Stimulated activated naive CD8-positive, alpha-beta T cell treated with anti-CD3 and anti-CD28 coated beads, Interleukin-15, Interleukin-2, amounts not matched to agents 100 ng/mL and 50 ng/mL, for 24 hours (primary cell): ENCODE data around the gene STRADB.

Experiments
- H3K27ac Mint-ChIP-seq: one replicate; pipeline ENCODE4 v1.8.0; 2021; ENCODE audit warnings: mild to moderate bottlenecking, mixed read lengths
- H3K27me3 Mint-ChIP-seq: one replicate; pipeline ENCODE4 v1.8.0; 2021; ENCODE audit warnings: mixed read lengths
- H3K36me3 Mint-ChIP-seq: one replicate; pipeline ENCODE4 v1.8.0; 2021; ENCODE audit warnings: low read depth, mixed read lengths
- H3K4me1 Mint-ChIP-seq: one replicate; pipeline ENCODE4 v1.8.0; 2021; ENCODE audit warnings: low read depth, mixed read lengths
- H3K4me3 Mint-ChIP-seq: one replicate; pipeline ENCODE4 v1.8.0; 2021; ENCODE audit warnings: mild to moderate bottlenecking, mixed read lengths
- H3K9me3 Mint-ChIP-seq: one replicate; pipeline ENCODE4 v1.8.0; 2021; ENCODE audit warnings: mixed read lengths

The STRADB gene

DNA sequence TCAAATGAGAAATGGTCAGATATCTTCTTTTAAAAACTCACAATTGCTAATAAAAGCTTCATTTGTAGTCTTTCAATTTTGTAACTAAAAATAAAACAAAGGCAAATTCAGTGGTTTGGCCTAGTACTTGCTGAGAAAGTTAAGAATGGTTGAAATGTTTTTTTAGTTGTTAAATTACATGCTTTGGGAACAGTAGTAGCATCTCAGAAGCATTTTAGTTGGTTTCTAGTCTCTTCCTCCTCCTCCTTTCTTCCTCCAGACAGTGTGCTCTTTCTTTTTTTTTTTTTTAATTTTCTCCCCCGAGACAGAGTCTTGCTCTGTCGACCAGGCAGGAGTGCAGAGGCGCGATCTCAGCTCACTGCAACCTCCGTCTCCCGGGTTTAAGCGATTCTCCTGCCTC, 10.1 kb upstream of the STRADB start:
- Mint-ChIP-seq H3K4me1 (peaks cover 38% of the 10 kb centered on the region), H3K27ac (no peak overlapping the region), H3K36me3 (peaks cover 11% of the 10 kb centered on the region), H3K9me3 (no peaks in the 10 kb centered on the region), H3K4me3 (no peak overlapping the region), H3K27me3 (no peaks in the 10 kb centered on the region)

DNA sequence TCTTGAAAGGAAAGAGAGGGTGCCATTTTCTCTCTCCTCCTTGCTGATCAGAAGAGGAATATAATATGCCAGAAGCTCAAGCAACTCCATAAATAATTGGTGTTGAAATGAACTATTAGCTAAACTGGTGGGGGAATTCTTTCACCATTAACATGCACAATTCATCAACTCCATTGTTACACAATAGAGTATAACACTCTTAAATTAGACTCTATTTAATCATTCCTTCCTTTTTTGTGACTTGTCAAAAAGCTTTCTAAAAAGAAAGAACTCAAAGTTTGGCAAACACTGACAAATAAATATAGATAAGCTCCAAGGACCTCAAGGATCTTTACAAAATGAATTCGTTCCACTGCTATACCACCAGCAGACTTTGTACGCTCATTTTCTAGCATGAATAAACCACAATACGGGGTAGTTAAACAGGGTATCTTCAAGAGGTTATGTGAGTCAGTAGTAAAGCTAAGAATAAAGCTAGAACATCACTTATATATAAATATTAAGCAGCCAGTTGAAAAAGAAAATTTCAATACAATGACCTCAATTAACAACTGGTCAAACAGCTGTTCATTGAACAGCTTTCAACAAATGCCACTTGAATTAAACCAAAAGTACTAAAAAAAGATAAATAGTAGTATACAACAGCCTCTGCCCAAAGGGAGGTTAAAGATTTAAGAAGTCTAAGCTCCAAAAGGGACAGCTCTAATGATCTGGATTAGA, 6.6 kb upstream of the STRADB start:
- H3K4me1 Mint-ChIP-seq, result peaks cover 61% of the 10 kb centered on the region
- H3K9me3 Mint-ChIP-seq, result no peaks in the 10 kb centered on the region
- H3K4me3 Mint-ChIP-seq, result no peak overlapping the region
- peak overlapping the region; percentile 51 for H3K27ac Mint-ChIP-seq
- no peaks in the 10 kb centered on the region for H3K27me3 Mint-ChIP-seq
- peaks cover 21% of the 10 kb centered on the region for H3K36me3 Mint-ChIP-seq

DNA sequence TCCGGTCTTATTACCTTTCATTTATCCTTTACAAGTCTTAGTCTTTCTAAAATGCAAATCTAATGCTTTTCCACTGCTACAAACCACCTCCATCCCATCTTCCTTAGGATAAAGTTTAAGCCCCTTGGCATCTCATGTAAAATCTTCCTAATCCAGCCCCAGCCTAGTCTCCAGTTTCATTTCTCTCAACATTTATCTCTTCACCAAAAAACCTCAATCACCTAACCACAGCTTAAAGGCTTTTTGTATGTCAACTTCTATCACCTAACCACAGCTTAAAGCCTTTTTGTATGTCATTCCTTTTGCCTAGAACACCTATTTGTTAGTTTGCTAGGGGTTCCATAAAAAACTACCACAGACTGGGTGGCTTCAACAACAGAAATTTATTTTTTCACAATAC, 4.5 kb upstream of the STRADB start:
- Mint-ChIP-seq H3K4me3 (peak overlapping the region; percentile 60), H3K9me3 (no peaks in the 10 kb centered on the region), H3K27ac (peak overlapping the region; percentile 54), H3K4me1 (peaks cover 53% of the 10 kb centered on the region), H3K27me3 (no peaks in the 10 kb centered on the region), H3K36me3 (peaks cover 15% of the 10 kb centered on the region)

- Mint-ChIP-seq H3K4me1 (peaks cover 62% of the 10 kb centered on the region), H3K36me3 (peaks cover 15% of the 10 kb centered on the region), H3K9me3 (no peaks in the 10 kb centered on the region), H3K27me3 (no peaks in the 10 kb centered on the region), H3K27ac (peak overlapping the region; percentile 74), H3K4me3 (peak overlapping the region; percentile 60)
Measured at GRCh38 chr2:201448061-201448460, 3.5 kb upstream of the STRADB start.

GRCh38 chr2:201448701-201449100, 2.8 kb upstream of the STRADB start:
- Mint-ChIP-seq H3K4me1 (peaks cover 63% of the 10 kb centered on the region), H3K4me3 (peak overlapping the region; percentile 40), H3K27me3 (no peaks in the 10 kb centered on the region), H3K9me3 (no peaks in the 10 kb centered on the region), H3K36me3 (peaks cover 15% of the 10 kb centered on the region), H3K27ac (peak overlapping the region; percentile 27)

- Mint-ChIP-seq H3K9me3 (no peaks in the 10 kb centered on the region), H3K27ac (peak overlapping the region; percentile 89), H3K36me3 (peaks cover 15% of the 10 kb centered on the region), H3K4me3 (peak overlapping the region; percentile 94), H3K4me1 (peaks cover 52% of the 10 kb centered on the region), H3K27me3 (no peaks in the 10 kb centered on the region)
Measured at GRCh38 chr2:201450954-201451291, 617 bp upstream of the STRADB start.

DNA sequence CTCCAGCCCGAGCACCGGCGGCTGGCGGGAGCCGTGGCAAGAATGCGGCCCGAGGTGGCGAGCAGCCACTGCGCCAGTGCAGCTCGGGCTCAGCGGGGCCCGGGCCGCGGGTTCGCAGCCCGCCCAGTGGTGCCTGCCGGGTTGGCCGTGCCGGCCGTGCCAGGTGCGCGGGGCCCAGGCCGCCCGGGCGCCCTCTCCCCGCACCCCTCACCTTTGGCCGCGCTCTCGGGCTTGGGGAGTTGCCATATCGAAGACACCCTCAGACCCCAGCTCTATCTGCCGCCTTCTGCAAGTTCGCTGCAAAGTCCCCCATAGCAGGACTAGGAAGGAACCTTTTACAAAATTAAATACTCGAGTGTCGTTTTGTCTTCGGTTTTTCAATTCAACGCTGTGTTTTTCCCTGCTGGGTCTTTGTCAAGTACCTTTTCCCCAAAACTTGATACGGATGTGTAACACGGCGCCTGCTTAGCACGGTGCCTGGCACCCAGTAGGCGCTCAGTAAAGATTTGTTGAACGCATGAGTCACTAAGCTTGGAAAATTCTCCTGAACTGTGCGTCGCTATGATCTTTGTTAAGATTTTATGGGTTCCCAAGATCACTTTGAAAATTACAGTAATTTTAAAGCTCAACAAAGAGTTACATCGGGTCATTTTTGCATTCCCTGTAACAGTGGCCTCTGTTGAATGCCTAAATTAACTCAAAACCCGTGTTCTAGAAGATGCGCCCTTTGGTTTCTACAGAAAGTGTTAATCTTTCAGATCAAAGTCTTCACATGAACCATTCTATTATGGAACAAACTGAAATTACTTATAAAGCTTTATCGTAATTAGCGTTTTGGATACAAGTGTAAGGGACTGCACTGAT, 750 bp downstream of the STRADB start:
- Mint-ChIP-seq H3K36me3 (peaks cover 15% of the 10 kb centered on the region), H3K9me3 (no peaks in the 10 kb centered on the region), H3K27ac (peak overlapping the region; percentile 12), H3K4me3 (peak overlapping the region; percentile 81), H3K4me1 (peaks cover 39% of the 10 kb centered on the region), H3K27me3 (no peaks in the 10 kb centered on the region)

- H3K4me1 Mint-ChIP-seq, result peaks cover 31% of the 10 kb centered on the region
- H3K27me3 Mint-ChIP-seq, result no peaks in the 10 kb centered on the region
- peak overlapping the region; percentile 81 for H3K4me3 Mint-ChIP-seq
- H3K36me3 Mint-ChIP-seq, result peaks cover 12% of the 10 kb centered on the region
- no peak overlapping the region for H3K27ac Mint-ChIP-seq
- H3K9me3 Mint-ChIP-seq, result no peaks in the 10 kb centered on the region
Measured at GRCh38 chr2:201452922-201453643, 1.5 kb downstream of the STRADB start.

GRCh38 chr2:201458381-201458780, 6.8 kb downstream of the STRADB start:
- Mint-ChIP-seq H3K36me3 (peaks cover 39% of the 10 kb centered on the region), H3K27me3 (no peaks in the 10 kb centered on the region), H3K4me3 (no peak overlapping the region), H3K27ac (no peak overlapping the region), H3K4me1 (no peaks in the 10 kb centered on the region), H3K9me3 (no peaks in the 10 kb centered on the region)

GRCh38 chr2:201460532-201460931, 9.0 kb downstream of the STRADB start:
- Mint-ChIP-seq H3K9me3 (no peaks in the 10 kb centered on the region), H3K4me1 (no peaks in the 10 kb centered on the region), H3K4me3 (no peak overlapping the region), H3K27ac (no peak overlapping the region), H3K36me3 (peaks cover 46% of the 10 kb centered on the region), H3K27me3 (no peaks in the 10 kb centered on the region)

DNA sequence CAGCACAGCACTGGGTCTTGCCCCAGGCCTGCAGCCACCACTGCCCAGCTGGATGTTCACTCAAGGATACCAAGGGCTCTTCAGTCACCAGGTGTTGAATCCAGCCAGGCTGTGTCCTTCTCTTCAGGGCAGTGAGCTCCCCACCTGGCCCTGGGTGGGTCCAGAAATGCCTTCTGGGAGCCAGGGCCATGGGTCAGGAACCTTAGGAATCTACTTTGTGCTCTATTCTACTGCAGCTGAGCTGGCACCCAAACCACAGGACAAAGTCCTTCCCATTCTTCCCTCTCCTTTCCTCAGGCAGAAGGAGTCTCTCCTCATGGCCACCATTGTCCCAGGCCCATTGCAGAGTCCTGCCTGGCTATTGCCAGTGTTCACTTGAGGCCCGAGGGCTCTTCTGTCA, 13.0 kb downstream of the STRADB start:
- Mint-ChIP-seq H3K36me3 (peaks cover 41% of the 10 kb centered on the region), H3K4me3 (no peak overlapping the region), H3K27me3 (no peaks in the 10 kb centered on the region), H3K27ac (no peak overlapping the region), H3K9me3 (no peaks in the 10 kb centered on the region), H3K4me1 (no peaks in the 10 kb centered on the region)

GRCh38 chr2:201465524-201465971, 14.0 kb downstream of the STRADB start:
- no peaks in the 10 kb centered on the region for H3K9me3 Mint-ChIP-seq
- peaks cover 43% of the 10 kb centered on the region for H3K36me3 Mint-ChIP-seq
- no peak overlapping the region for H3K4me3 Mint-ChIP-seq
- H3K4me1 Mint-ChIP-seq, result no peaks in the 10 kb centered on the region
- no peak overlapping the region for H3K27ac Mint-ChIP-seq
- no peaks in the 10 kb centered on the region for H3K27me3 Mint-ChIP-seq

DNA sequence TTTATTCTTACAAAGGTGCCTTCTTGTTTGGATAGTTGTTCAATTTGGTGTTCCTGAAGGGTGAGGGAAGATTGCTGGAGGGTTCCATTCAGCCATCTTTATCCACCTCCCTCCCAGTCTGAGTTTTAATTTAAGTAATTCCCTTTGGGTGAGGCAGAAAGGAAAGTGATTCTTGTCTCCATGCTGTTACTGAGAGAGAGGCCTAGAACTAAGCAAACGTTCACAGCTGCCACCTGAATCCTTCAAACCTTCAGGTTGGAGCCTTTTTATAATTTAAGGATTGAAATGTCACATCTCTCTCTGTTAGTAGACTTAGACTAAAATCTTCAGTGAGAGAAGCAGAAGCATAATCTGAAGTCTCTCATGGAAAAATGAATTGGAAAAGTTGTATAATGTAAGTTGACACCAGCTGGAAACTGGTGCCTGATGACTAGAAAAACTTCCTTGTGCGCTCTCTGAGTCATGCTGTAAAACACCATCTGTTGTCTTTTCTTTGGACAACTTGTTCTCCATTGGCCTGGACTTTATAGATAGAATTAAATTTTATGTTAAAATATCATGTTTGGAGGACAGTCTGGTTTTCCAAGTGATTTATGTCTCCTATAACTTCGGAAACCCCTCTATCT, 14.6 kb downstream of the STRADB start:
- H3K36me3 Mint-ChIP-seq, result peaks cover 43% of the 10 kb centered on the region
- H3K4me3 Mint-ChIP-seq, result no peak overlapping the region
- H3K27ac Mint-ChIP-seq, result no peak overlapping the region
- no peaks in the 10 kb centered on the region for H3K9me3 Mint-ChIP-seq
- H3K4me1 Mint-ChIP-seq, result no peaks in the 10 kb centered on the region
- no peaks in the 10 kb centered on the region for H3K27me3 Mint-ChIP-seq

DNA sequence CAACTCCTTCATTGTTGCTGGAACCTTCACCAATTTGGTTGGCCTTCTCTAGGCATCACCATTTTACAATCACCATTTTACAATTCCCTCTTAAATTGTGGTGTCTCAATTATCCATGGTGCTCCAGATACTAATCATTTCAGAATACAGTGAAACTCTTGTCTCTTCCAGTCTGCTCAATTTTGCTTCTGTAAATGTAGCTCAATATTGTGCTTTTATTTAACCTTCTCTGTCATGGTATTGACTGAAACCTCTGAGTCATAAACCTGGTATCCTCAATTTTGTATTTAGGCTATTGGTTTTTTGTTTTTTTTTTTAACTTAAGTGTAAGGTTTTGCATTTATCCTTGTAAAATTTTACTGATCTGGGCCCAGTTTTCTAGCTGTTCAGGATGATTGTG, 16.1 kb downstream of the STRADB start:
- no peak overlapping the region for H3K27ac Mint-ChIP-seq
- peaks cover 29% of the 10 kb centered on the region for H3K36me3 Mint-ChIP-seq
- H3K27me3 Mint-ChIP-seq, result no peaks in the 10 kb centered on the region

More for the DNA sequence above, 16.1 kb downstream of the STRADB start:
- Mint-ChIP-seq H3K4me3 (no peak overlapping the region), H3K9me3 (no peaks in the 10 kb centered on the region), H3K4me1 (no peaks in the 10 kb centered on the region)
